Erythroblast (primary cell): ENCODE measurements around the gene ZIC2.

Source experiments
- GATA1 ChIP-seq: IDR thresholded peaks from 2 replicates; pipeline ENCODE4 v1.6.1; 2011; ENCODE audit warnings: low read depth, mild to moderate bottlenecking, control low read depth, low read length, moderate library complexity
- POLR2A ChIP-seq: IDR thresholded peaks from 2 replicates; pipeline ENCODE4 v1.6.1; 2011; ENCODE audit warnings: mild to moderate bottlenecking, low read length

GRCh38 chr13:99941086-99941485 is 40.5 kb upstream of the ZIC2 start:
- TF ChIP-seq POLR2A (no peak), GATA1 (no peak)
